ENCODE results near the gene CASKIN1.

The CASKIN1 gene

GRCh38 chr16:2197765-2198164 is 1.4 kb upstream of the CASKIN1 start:
- Histone ChIP-seq H3K4me3 (IDR thresholded peaks at IDR 0.05; ENCODE audit: insufficient read depth, low read depth, low read length) (no peak overlapping the region), H3K9ac (no peak overlapping the region)

DNA sequence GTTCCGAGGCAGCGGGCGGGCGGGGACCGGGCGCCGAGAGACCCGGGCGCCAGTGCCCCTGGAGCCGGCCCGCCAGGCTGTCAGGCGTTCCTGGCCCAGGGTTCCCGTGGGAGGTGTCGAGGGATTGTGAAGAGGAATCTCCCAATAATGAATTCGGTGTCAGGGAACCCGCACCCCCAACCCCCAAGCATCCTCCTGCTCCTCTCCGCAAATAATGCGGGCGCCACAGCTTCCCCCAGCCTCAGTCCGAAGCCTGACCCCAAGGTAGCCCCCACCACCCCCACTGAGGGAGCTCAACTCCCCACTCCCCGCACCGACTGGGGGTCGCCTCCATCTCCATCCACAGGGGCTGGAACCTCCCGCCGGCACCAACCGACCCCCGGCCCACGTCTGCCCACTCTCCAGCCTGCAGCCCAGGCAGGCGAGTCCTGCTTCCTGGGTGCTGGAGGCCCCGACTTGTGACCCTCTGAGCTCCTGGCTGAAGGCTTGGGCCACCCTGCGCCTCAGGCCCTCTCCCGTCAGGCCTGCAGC is 641 bp upstream of the CASKIN1 start:
- H3K4me2 ChIP-seq = no peak overlapping the region
- TF ChIP-seq, protein P1, sequence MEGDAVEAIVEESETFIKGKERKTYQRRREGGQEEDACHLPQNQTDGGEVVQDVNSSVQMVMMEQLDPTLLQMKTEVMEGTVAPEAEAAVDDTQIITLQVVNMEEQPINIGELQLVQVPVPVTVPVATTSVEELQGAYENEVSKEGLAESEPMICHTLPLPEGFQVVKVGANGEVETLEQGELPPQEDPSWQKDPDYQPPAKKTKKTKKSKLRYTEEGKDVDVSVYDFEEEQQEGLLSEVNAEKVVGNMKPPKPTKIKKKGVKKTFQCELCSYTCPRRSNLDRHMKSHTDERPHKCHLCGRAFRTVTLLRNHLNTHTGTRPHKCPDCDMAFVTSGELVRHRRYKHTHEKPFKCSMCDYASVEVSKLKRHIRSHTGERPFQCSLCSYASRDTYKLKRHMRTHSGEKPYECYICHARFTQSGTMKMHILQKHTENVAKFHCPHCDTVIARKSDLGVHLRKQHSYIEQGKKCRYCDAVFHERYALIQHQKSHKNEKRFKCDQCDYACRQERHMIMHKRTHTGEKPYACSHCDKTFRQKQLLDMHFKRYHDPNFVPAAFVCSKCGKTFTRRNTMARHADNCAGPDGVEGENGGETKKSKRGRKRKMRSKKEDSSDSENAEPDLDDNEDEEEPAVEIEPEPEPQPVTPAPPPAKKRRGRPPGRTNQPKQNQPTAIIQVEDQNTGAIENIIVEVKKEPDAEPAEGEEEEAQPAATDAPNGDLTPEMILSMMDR (conservative IDR thresholded peaks at IDR 0.05; ENCODE audit: low read depth, low read length) = no peak
- no peak overlapping the region for H3K9ac ChIP-seq
- H4K20me1 ChIP-seq (ENCODE audit: insufficient read depth) = no peaks in the 10 kb centered on the region
- no peaks in the 10 kb centered on the region for H3K36me3 ChIP-seq (ENCODE audit: insufficient read depth)
- H3K27me3 ChIP-seq (ENCODE audit: insufficient read depth, low read depth) = peaks cover 80% of the 10 kb centered on the region
- H3K79me2 ChIP-seq (ENCODE audit: insufficient read depth, low read depth) = no peaks in the 10 kb centered on the region
- no peak overlapping the region for H3K4me3 ChIP-seq (IDR thresholded peaks at IDR 0.05; ENCODE audit: insufficient read depth, low read depth, low read length)
- no peak overlapping the region for H3K27ac ChIP-seq
- H3K4me1 ChIP-seq (ENCODE audit: low read depth, poor library complexity, severe bottlenecking) = no peaks in the 10 kb centered on the region
- H2AFZ ChIP-seq (ENCODE audit: low read depth) = no peak overlapping the region

More at GRCh38 chr16:2197765-2198164, 1.4 kb upstream of the CASKIN1 start:
- Histone ChIP-seq H3K36me3 (ENCODE audit: insufficient read depth) (no peaks in the 10 kb centered on the region), H3K4me1 (ENCODE audit: low read depth, poor library complexity, severe bottlenecking) (no peaks in the 10 kb centered on the region), H3K79me2 (ENCODE audit: insufficient read depth, low read depth) (no peaks in the 10 kb centered on the region), H3K27me3 (ENCODE audit: insufficient read depth, low read depth) (peaks cover 82% of the 10 kb centered on the region), H3K4me2 (no peak overlapping the region), H4K20me1 (ENCODE audit: insufficient read depth) (no peaks in the 10 kb centered on the region), H3K27ac (no peak overlapping the region), H2AFZ (ENCODE audit: low read depth) (no peak overlapping the region)
- TF ChIP-seq, protein P1 (conservative IDR thresholded peaks at IDR 0.05; ENCODE audit: low read depth, low read length) = no peak

DNA sequence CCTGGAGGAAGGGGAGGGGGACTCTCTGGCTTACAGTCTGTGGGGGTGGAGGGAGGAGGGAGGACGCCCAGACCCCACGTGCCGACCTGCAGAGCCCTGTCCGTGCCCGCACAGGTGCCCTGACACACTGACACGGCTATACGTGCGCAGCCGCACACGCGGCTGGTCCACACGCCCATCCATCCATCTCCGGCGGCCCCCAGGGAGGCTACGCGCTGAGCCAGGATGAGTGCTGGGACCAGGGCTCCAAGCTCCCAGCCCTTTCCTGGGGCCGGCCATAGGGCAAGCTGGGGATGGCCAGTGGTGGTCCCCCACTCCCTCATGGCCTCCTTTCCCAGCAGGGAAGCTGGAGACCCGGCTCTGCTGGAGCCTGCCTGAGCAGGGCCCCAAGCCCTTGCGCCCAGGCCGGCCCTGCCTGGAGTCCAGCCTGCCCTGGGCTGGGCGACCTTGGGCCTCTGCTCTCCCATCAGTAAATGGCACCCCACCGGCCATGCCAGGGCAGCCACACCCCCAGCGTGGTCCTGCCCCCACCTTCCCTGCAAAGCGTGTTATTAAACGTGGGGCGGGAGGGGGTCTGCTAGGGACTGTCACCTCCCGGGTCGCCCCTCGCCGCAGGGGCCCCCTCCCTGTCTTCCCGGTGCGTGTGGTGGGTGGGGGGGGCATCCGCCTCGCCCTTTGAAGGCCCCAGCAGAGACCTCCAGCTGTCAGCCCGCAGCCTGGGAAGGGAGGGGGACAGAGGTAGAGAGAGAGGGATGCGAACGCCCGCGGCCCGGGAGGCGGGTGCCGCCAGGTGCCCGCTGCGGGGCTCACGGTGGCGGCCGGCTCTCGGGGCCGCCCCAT is 863 bp downstream of the CASKIN1 start:
- Histone ChIP-seq H3K4me1 (ENCODE audit: low read depth, poor library complexity, severe bottlenecking) (no peaks in the 10 kb centered on the region), H3K79me2 (ENCODE audit: insufficient read depth, low read depth) (no peaks in the 10 kb centered on the region), H3K27me3 (ENCODE audit: insufficient read depth, low read depth) (peaks cover 79% of the 10 kb centered on the region), H3K27ac (no peak overlapping the region), H2AFZ (ENCODE audit: low read depth) (no peak overlapping the region), H3K4me2 (peak overlapping the region; percentile 29), H3K9ac (no peak overlapping the region), H3K36me3 (ENCODE audit: insufficient read depth) (no peaks in the 10 kb centered on the region), H3K4me3 (IDR thresholded peaks at IDR 0.05; ENCODE audit: insufficient read depth, low read depth, low read length) (no peak overlapping the region), H4K20me1 (ENCODE audit: insufficient read depth) (no peaks in the 10 kb centered on the region)
- TF ChIP-seq, protein P1 (conservative IDR thresholded peaks at IDR 0.05; ENCODE audit: low read depth, low read length) = no peak

DNA sequence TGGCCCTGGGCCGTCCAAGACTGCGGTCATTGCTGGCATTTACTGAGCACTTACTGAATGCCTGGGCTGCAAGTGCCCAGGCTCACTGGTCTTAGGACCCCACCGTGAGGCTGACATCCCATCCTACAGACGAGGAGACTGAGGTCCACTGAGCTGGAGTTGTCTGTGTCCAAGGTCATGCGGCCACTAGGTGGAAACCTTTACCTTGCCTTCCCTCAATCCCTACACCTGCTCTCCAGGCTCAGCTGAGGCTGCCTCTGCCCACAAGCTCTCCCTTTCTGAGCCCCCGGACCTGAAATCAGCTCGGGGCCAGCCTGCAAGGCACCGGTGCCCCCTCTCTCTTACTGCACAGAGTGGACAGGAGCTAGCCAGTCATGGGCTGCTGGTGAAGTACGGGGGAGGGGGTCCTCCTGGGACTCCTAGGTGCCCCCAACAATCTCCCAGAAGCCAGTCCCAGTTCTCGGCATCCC is 1.5 kb downstream of the CASKIN1 start:
- Histone ChIP-seq H3K79me2 (ENCODE audit: insufficient read depth, low read depth) (no peaks in the 10 kb centered on the region), H3K4me3 (IDR thresholded peaks at IDR 0.05; ENCODE audit: insufficient read depth, low read depth, low read length) (no peak overlapping the region), H3K27ac (no peak overlapping the region), H3K36me3 (ENCODE audit: insufficient read depth) (no peaks in the 10 kb centered on the region), H2AFZ (ENCODE audit: low read depth) (no peak overlapping the region), H3K27me3 (ENCODE audit: insufficient read depth, low read depth) (peaks cover 73% of the 10 kb centered on the region), H3K9ac (no peak overlapping the region), H4K20me1 (ENCODE audit: insufficient read depth) (no peaks in the 10 kb centered on the region), H3K4me2 (no peak overlapping the region), H3K4me1 (ENCODE audit: low read depth, poor library complexity, severe bottlenecking) (no peaks in the 10 kb centered on the region)
- TF ChIP-seq, protein P1 (conservative IDR thresholded peaks at IDR 0.05; ENCODE audit: low read depth, low read length) = peak; percentile 58

Data from KMS-11 (cell line).